K562 (cell line): ENCODE measurements around the gene PRKCB. TPM values are rescaled to one million over a fixed set of nuclear protein-coding genes. Genes with fewer than 3 reads are reported as not detected.

Source experiments
- ATAC-seq: fragments of 200-7000 bp; cut with Tn5 transposase; 3 replicates; pipeline ENCODE4 v1.9.1; 2020; ENCODE audit warnings: moderate library complexity
- BruUV-seq: library from RNA; stranded (reverse); fragments of 400-500 nt; replicated peaks from 2 replicates; lab custom pipeline; 2021; lab: Mats Ljungman, UMichigan
- CTCF ChIA-PET: fragments of 300-600 bp; formaldehyde crosslinking; extraction: SDS; loops from one replicate; lab custom pipeline; 2021; ENCODE audit warnings: low intra/inter-chr PET ratio; lab: Yijun Ruan, JAX
- POLR2A ChIA-PET: fragments of 300-600, 350-650 bp; sonication (Branson Sonifier 250); formaldehyde crosslinking; extraction: SDS; loops from one replicate; lab custom pipeline; 2021; ENCODE audit warnings: antibody characterized with exemption, inconsistent platforms; lab: Yijun Ruan, JAX
- DNase-seq, 4 experiments: peaks; one replicate each; pipeline versions ENCODE4 v3.0.0 to v3.0.0-alpha.2; 2011 to 2018; ENCODE audit warnings: low spot score in 3 of 4, mixed read lengths in 3 of 4; ENCODE audit errors: extremely low read depth in 1 of 4
- FAIRE-seq: peaks from 2 replicates; lab custom pipeline; 2011; peaks lifted over from hg19 to GRCh38; lab: Jason Lieb, UNC
- H2AFZ ChIP-seq: 2 replicates; pipeline ENCODE4 v1.6.0; 2011; ENCODE audit warnings: low read depth, low read length, control low read depth, inconsistent platforms
- H3K27ac ChIP-seq: fragments of 200-600 bp; 3 replicates; pipeline ENCODE4 v1.8.0; 2011; ENCODE audit warnings: low read depth, mild to moderate bottlenecking, control low read depth, inconsistent platforms, low read length, moderate library complexity, mixed read lengths; ENCODE audit errors: extremely low read depth
- H3K27me3 ChIP-seq, 2 experiments: fragments of 300-600 bp in 1 of 2; 2 replicates in 1 of 2; 3 replicates in 1 of 2; pipeline versions ENCODE4 v1.6.0 to v1.8.0; 2011; ENCODE audit warnings: inconsistent platforms in 2 of 2, low read length in 2 of 2, mild to moderate bottlenecking in 1 of 2, mixed read lengths in 1 of 2, moderate library complexity in 1 of 2; ENCODE audit not compliant: control insufficient read depth in 2 of 2, insufficient read depth in 2 of 2
- H3K36me3 ChIP-seq: fragments of 300-600 bp; 3 replicates; pipeline ENCODE4 v1.8.0; 2011; ENCODE audit warnings: mild to moderate bottlenecking, low read length, inconsistent platforms; ENCODE audit not compliant: control insufficient read depth, insufficient read depth
- H3K4me1 ChIP-seq, 2 experiments: fragments of 200-600 bp in 1 of 2; replicated peaks in 1 of 2; 2 replicates in 1 of 2; 3 replicates in 1 of 2; pipeline versions ENCODE4 v1.5.1 to v1.8.0; 2011; ENCODE audit warnings: inconsistent platforms in 2 of 2, low read length in 2 of 2, mild to moderate bottlenecking in 1 of 2, mixed read lengths in 1 of 2, moderate library complexity in 1 of 2; ENCODE audit not compliant: control insufficient read depth in 2 of 2, insufficient read depth in 2 of 2
- H3K4me2 ChIP-seq: 2 replicates; pipeline ENCODE4 v1.6.1; 2011; ENCODE audit warnings: low read length, control low read depth, inconsistent platforms, mixed read lengths; ENCODE audit not compliant: insufficient read depth
- H3K4me3 ChIP-seq: fragments of 200-600 bp; sonication (generic), shearing (Covaris generic); 2 replicates; pipeline ENCODE4 v1.5.1; 2016; ENCODE audit warnings: control low read depth, inconsistent platforms
- H3K79me2 ChIP-seq: fragments of 200-600 bp; 3 replicates; pipeline ENCODE4 v1.8.0; 2011; ENCODE audit warnings: low read length, inconsistent platforms; ENCODE audit not compliant: control insufficient read depth, insufficient read depth
- H3K9ac ChIP-seq, 2 experiments: 2 replicates each; pipeline versions ENCODE4 v1.6.0 to v1.6.1; 2011; ENCODE audit warnings: low read depth in 2 of 2, low read length in 2 of 2, control low read depth in 1 of 2, inconsistent platforms in 1 of 2, mild to moderate bottlenecking in 1 of 2, mixed read lengths in 1 of 2; ENCODE audit not compliant: insufficient read depth in 1 of 2
- H3K9me1 ChIP-seq: one replicate; pipeline ENCODE4 v1.6.0; 2011; ENCODE audit warnings: inconsistent platforms, mild to moderate bottlenecking, low read length, moderate library complexity; ENCODE audit not compliant: control insufficient read depth, insufficient read depth
- H3K9me3 ChIP-seq: replicated peaks from 2 replicates; pipeline ENCODE4 v1.5.1; 2011; ENCODE audit warnings: low read depth, low read length, inconsistent platforms; ENCODE audit not compliant: control insufficient read depth, insufficient read depth
- H4K20me1 ChIP-seq: replicated peaks from 2 replicates; pipeline ENCODE4 v1.6.1; 2011; ENCODE audit warnings: low read length, inconsistent platforms, mixed read lengths; ENCODE audit not compliant: control insufficient read depth, insufficient read depth
- BCOR ChIP-seq: fragments of 450-650 bp; IDR thresholded peaks from 2 replicates; pipeline ENCODE4 v1.6.1; 2016
- HDAC2 ChIP-seq: fragments of 450-650 bp; IDR thresholded peaks from 2 replicates; pipeline ENCODE4 v1.6.1; 2016; ENCODE audit warnings: mild to moderate bottlenecking
- HDAC3 ChIP-seq: fragments of 450-650 bp; IDR thresholded peaks from 2 replicates; pipeline ENCODE4 v1.6.1; 2018; ENCODE audit warnings: borderline replicate concordance, mild to moderate bottlenecking, moderate library complexity; ENCODE audit not compliant: partially characterized antibody
- KDM1A ChIP-seq, 2 experiments: fragments of 450-650 bp; IDR thresholded peaks; 2 replicates each; pipeline ENCODE4 v1.6.1; 2016; ENCODE audit warnings: mild to moderate bottlenecking in 2 of 2
- KDM4B ChIP-seq, 2 experiments: fragments of 450-650 bp in 1 of 2; sonication (generic) in 1 of 2; IDR thresholded peaks; 2 replicates each; pipeline ENCODE4 v1.6.1; 2016 to 2017; ENCODE audit warnings: borderline replicate concordance in 2 of 2, antibody characterized with exemption in 1 of 2, low read depth in 1 of 2, mild to moderate bottlenecking in 1 of 2
- POLR2A ChIP-seq: fragments of 450-650 bp; conservative IDR thresholded peaks from 2 replicates; pipeline ENCODE4 v1.6.1; 2016
- POLR2AphosphoS5 ChIP-seq: IDR thresholded peaks from 2 replicates; pipeline ENCODE4 v1.6.1; 2011; ENCODE audit warnings: mild to moderate bottlenecking, low read depth, low read length, moderate library complexity; ENCODE audit not compliant: control insufficient read depth, insufficient read depth
- POLR2B ChIP-seq: fragments of 450-650 bp; IDR thresholded peaks from 2 replicates; pipeline ENCODE4 v1.6.1; 2018; ENCODE audit warnings: low read depth; ENCODE audit not compliant: partially characterized antibody
- PURB ChIP-seq: sonication (generic); formaldehyde crosslinking; IDR thresholded peaks from 2 replicates; pipeline ENCODE4 v1.9.0; 2021; ENCODE audit warnings: low read depth, mild to moderate bottlenecking, missing genetic modification reagents
- RBM25 ChIP-seq: fragments of 200-400 bp; formaldehyde crosslinking; IDR thresholded peaks from 2 replicates; pipeline ENCODE4 v1.6.1; 2018; ENCODE audit warnings: low read length, low read depth, moderate library complexity; ENCODE audit not compliant: severe bottlenecking
- RCOR1 ChIP-seq, 2 experiments: IDR thresholded peaks; 2 replicates each; pipeline ENCODE4 v1.6.1; 2012; ENCODE audit warnings: low read depth in 2 of 2, low read length in 2 of 2, borderline replicate concordance in 1 of 2, improper control_type of control experiment in 1 of 2
- SMAD1 ChIP-seq: fragments of 150-350 bp; IDR thresholded peaks from 2 replicates; pipeline ENCODE4 v1.6.1; 2014; ENCODE audit warnings: low read length, low read depth; ENCODE audit not compliant: partially characterized antibody
- STAG1 ChIP-seq: sonication (generic); formaldehyde crosslinking; IDR thresholded peaks from 2 replicates; pipeline ENCODE4 v1.5.0; 2020; ENCODE audit warnings: missing genetic modification reagents, borderline replicate concordance
- ZBTB8A ChIP-seq: fragments of 450-650 bp; IDR thresholded peaks from 2 replicates; pipeline ENCODE4 v1.6.1; 2018; ENCODE audit warnings: mild to moderate bottlenecking, moderate library complexity; ENCODE audit not compliant: partially characterized antibody
- ZFP36 ChIP-seq: fragments of 150-350 bp; IDR thresholded peaks from 2 replicates; pipeline ENCODE4 v1.6.1; 2018; ENCODE audit warnings: low read length, low read depth; ENCODE audit not compliant: partially characterized antibody
- WGBS: fragments of 100-300 bp; shearing (Covaris generic); methylation state at CpG from one replicate; pipeline ENCODE4 v1.1.6; 2016; ENCODE audit warnings: low coverage, mixed read lengths; ENCODE audit not compliant: insufficient coverage; ENCODE audit errors: missing lambda C conversion rate; 5-methylcytosine and 5-hydroxymethylcytosine counted together
- in situ Hi-C: fragments of 300-500 bp; cut with MboI; formaldehyde crosslinking; loops from 4 replicates; pipeline ENCODE4 v1.15.0; 2018; ENCODE audit warnings: inconsistent platforms, mixed read lengths
- intact Hi-C: fragments of 100-400 bp; cut with micrococcal nuclease; formaldehyde crosslinking; loops from 2 replicates; pipeline ENCODE4 v1.14.2; 2022
- polyA plus RNA-seq, 8 experiments: library from polyadenylated mRNA; depleted of rRNA in 4 of 8; stranded (reverse) in 5 of 8; unstranded in 3 of 8; fragments of >200 nt; fragmentation: Nextera tagmentation in 2 of 8; fragmentation: Illumina TruSeq in 1 of 8; extraction: Ambion mirVana in 2 of 8; extraction: Trizol in 1 of 8; gene quantifications; 2 replicates each; pipeline versions ENCODE4 v1.2.1 to v1.2.3, GENCODE V29; 2011 to 2014; ENCODE audit warnings: inconsistent platforms in 1 of 8, missing spikeins in 1 of 8
- total RNA-seq, 7 experiments: library from RNA; depleted of rRNA in 6 of 7; stranded (reverse); fragments of >200 nt in 6 of 7; fragmentation: Illumina TruSeq in 2 of 7; extraction: Trizol in 2 of 7; gene quantifications; 2 replicates each; pipeline versions ENCODE4 v1.2.1 to v1.2.3, GENCODE V29; 2011 to 2021; ENCODE audit warnings: low replicate concordance in 1 of 7
- TF ChIP-seq, protein P1 (sequence below): sonication (generic); formaldehyde crosslinking; IDR thresholded peaks from 2 replicates; pipeline ENCODE4 v1.8.1; 2023; ENCODE audit warnings: mild to moderate bottlenecking, missing genetic modification reagents

PRKCB gene
- total and polyA plus RNA-seq, 9 of the 15 experiments (the other 6 are each of a cell fraction or from before 2014, with no cell fraction given): 49.9 to 276 (median 148) TPM

DNA sequence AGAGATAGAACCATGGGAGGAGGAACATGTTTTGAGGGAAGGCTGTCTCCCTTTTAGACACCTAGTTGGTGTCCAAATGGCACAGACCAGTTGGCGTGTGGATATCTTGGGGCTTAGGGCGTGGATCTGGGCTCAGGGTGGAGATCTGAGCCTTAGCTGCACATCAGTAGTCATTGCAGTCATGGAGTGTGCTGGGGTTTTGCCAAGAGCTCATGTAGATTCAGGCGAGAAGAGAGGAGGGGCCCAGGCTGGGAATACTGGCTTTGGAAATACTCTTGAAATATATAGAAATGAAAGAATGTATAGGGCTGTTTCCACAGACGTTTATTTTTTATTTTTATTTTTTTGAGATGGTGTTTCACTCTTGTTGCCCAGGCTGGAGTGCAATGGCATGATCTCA, 92.0 kb downstream of the PRKCB start:
- POLR2A ChIA-PET: no interaction called here
- Histone ChIP-seq H3K4me3 (no peak overlapping the region), H3K9me3 (no peaks in the 10 kb centered on the region)
- CTCF ChIA-PET: no interaction called here
- no peak for DNase-seq
- intact Hi-C loops: no loop called here
- TF ChIP-seq KDM4B (IDR thresholded peaks at IDR 0.05; ENCODE audit: borderline replicate concordance in 2 of 2, low read depth in 1 of 2) (no peak), POLR2AphosphoS5 (0 out of 2 replicates have a peak, but pooled peaks have one; percentile 16), POLR2A (0 out of 2 replicates have a peak, but pooled peaks have one; percentile 20), POLR2B (peak; percentile 1)
- TF ChIP-seq, all 486 proteins: peak for 3
- WGBS: 38% methylated on average over 4 of the region's 4 CpGs
- peaks cover 67% of the 10 kb centered on the region for H3K36me3 ChIP-seq
- FAIRE-seq: no peak
- peaks cover 21% of the 10 kb centered on the region for H4K20me1 ChIP-seq
- H3K4me2 ChIP-seq: no peak overlapping the region
- peak overlapping the region in 1 of 2 experiments; percentile 57; a peak in 1 of 4 replicates for H3K9ac ChIP-seq
- peak overlapping the region; percentile 39; the same call in 1 of the 3 replicates for H3K27ac ChIP-seq
- H2AFZ ChIP-seq: no peak overlapping the region
- in situ Hi-C loops: no loop called here
- BruUV-seq: no TSS peak
- no peaks in the 10 kb centered on the region for H3K9me1 ChIP-seq
- H3K79me2 ChIP-seq: peaks cover 93% of the 10 kb centered on the region
- peak; percentile 28; the same call in 1 of the 3 replicates for ATAC-seq
- no peaks in the 10 kb centered on the region for H3K27me3 ChIP-seq
- H3K4me1 ChIP-seq: peaks cover 0 to 2% of the 10 kb centered on the region in 2 experiments; a peak in 2 of 5 replicates

- no peak overlapping the region for H3K4me3 ChIP-seq
- no peak for DNase-seq
- no peaks in the 10 kb centered on the region for H3K9me1 ChIP-seq
- H3K27ac ChIP-seq: no peak overlapping the region
- H3K4me1 ChIP-seq: peaks cover 0 to 2% of the 10 kb centered on the region in 2 experiments; a peak in 2 of 5 replicates
- no peak overlapping the region for H3K9ac ChIP-seq
- no peak overlapping the region for H3K4me2 ChIP-seq
- no peak overlapping the region for H2AFZ ChIP-seq
- H3K9me3 ChIP-seq: no peaks in the 10 kb centered on the region
- no peak for FAIRE-seq
- 93% methylated on average over 4 of the region's 4 CpGs for WGBS
- no peaks in the 10 kb centered on the region for H3K27me3 ChIP-seq
- in situ Hi-C loops (no loop called here), intact Hi-C loops (no loop called here)
- no peak for ATAC-seq
- ChIA-PET CTCF (no interaction called here), POLR2A (interaction anchor here (1.0 to 1.5 kb wide), 3 partner anchors 10 to 26 kb away, joined by 3 to 5 read pairs (median 3); no protein-coding TSS in a partner anchor)
- H4K20me1 ChIP-seq: peaks cover 26% of the 10 kb centered on the region
- BruUV-seq: no TSS peak
- peaks cover 92% of the 10 kb centered on the region for H3K79me2 ChIP-seq
- H3K36me3 ChIP-seq: peaks cover 63% of the 10 kb centered on the region
- peak; percentile 86 for TF ChIP-seq BCOR
- TF ChIP-seq SMAD1: no peak
- TF ChIP-seq ZBTB8A: no peak
- peak; percentile 49; the same call in 1 of the 2 replicates for TF ChIP-seq HDAC2
- TF ChIP-seq RCOR1 (IDR thresholded peaks at IDR 0.05; ENCODE audit: borderline replicate concordance in 1 of 2, low read depth in 2 of 2, low read length in 2 of 2): 0 out of 4 replicates have a peak, but pooled peaks of 1 of the 2 experiments have one; percentile 46
- TF ChIP-seq, protein P1, sequence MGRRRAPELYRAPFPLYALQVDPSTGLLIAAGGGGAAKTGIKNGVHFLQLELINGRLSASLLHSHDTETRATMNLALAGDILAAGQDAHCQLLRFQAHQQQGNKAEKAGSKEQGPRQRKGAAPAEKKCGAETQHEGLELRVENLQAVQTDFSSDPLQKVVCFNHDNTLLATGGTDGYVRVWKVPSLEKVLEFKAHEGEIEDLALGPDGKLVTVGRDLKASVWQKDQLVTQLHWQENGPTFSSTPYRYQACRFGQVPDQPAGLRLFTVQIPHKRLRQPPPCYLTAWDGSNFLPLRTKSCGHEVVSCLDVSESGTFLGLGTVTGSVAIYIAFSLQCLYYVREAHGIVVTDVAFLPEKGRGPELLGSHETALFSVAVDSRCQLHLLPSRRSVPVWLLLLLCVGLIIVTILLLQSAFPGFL (CRISPR knock-in tag): no peak
- peak; percentile 21 to 36; a peak in 1 of 4 replicates for TF ChIP-seq KDM1A (IDR thresholded peaks at IDR 0.05)
- no peak for TF ChIP-seq HDAC3
- TF ChIP-seq PURB (CRISPR knock-in tag): no peak
- TF ChIP-seq RBM25: peak; percentile 98
- TF ChIP-seq ZFP36: peak; percentile 81
- no peak for TF ChIP-seq STAG1
Observed at GRCh38 chr16:23929237-23929636, 93.5 kb downstream of the PRKCB start.
